PFSK-1 (cell line): ENCODE results near the gene CCDC126.

Source experiments
- FOXP2 ChIP-seq: optimal IDR thresholded peaks from 2 replicates; pipeline ENCODE3; 2011; ENCODE audit warnings: borderline replicate concordance, control low read depth, inconsistent platforms; ENCODE audit not compliant: insufficient read depth; ENCODE audit errors: extremely low read length, extremely low read depth
- POLR2AphosphoS5 ChIP-seq: IDR thresholded peaks from 2 replicates; pipeline ENCODE4 v1.6.1; 2012; ENCODE audit warnings: low read depth, mild to moderate bottlenecking, control low read depth, low read length, moderate library complexity
- REST ChIP-seq, 2 experiments: IDR thresholded peaks; 2 replicates each; pipeline versions ENCODE4 v1.6.1 to v1.8.0; 2011 to 2012; ENCODE audit warnings: low read depth in 2 of 2, low read length in 2 of 2, control low read depth in 1 of 2, inconsistent platforms in 1 of 2, mild to moderate bottlenecking in 1 of 2, moderate library complexity in 1 of 2; ENCODE audit not compliant: insufficient read depth in 1 of 2
- SIN3A ChIP-seq: IDR thresholded peaks from 2 replicates; pipeline ENCODE4 v1.6.1; 2012; ENCODE audit warnings: mild to moderate bottlenecking, low read length, moderate library complexity, borderline replicate concordance; ENCODE audit not compliant: insufficient read depth
- TAF1 ChIP-seq: IDR thresholded peaks from 2 replicates; pipeline ENCODE4 v1.6.1; 2012; ENCODE audit warnings: low read length, control low read depth, borderline replicate concordance; ENCODE audit not compliant: insufficient read depth

Gene CCDC126

GRCh38 chr7:23603632-23604295 is 6.6 kb downstream of the CCDC126 start:
- no peak for TF ChIP-seq REST (IDR thresholded peaks at IDR 0.05; ENCODE audit: insufficient read depth in 1 of 2, low read depth in 2 of 2, low read length in 2 of 2)
- TF ChIP-seq FOXP2 = no peak

- TF ChIP-seq TAF1 (no peak), REST (IDR thresholded peaks at IDR 0.05; ENCODE audit: insufficient read depth in 1 of 2, low read depth in 2 of 2, low read length in 2 of 2) (no peak), SIN3A (no peak), FOXP2 (no peak), POLR2AphosphoS5 (no peak)
These were observed 7.1 kb downstream of the CCDC126 start for GRCh38 chr7:23604296-23604640.

GRCh38 chr7:23607130-23607529 is 9.9 kb downstream of the CCDC126 start:
- TF ChIP-seq TAF1 = no peak
- no peak for TF ChIP-seq REST (IDR thresholded peaks at IDR 0.05; ENCODE audit: insufficient read depth in 1 of 2, low read depth in 2 of 2, low read length in 2 of 2)
- no peak for TF ChIP-seq SIN3A
- TF ChIP-seq POLR2AphosphoS5 = no peak
- no peak for TF ChIP-seq FOXP2

GRCh38 chr7:23607866-23608265 is 10.7 kb downstream of the CCDC126 start:
- no peak for TF ChIP-seq SIN3A
- TF ChIP-seq TAF1 = no peak
- TF ChIP-seq POLR2AphosphoS5 = no peak
- no peak for TF ChIP-seq FOXP2
- no peak for TF ChIP-seq REST (IDR thresholded peaks at IDR 0.05; ENCODE audit: insufficient read depth in 1 of 2, low read depth in 2 of 2, low read length in 2 of 2)

- TF ChIP-seq POLR2AphosphoS5 (no peak), SIN3A (no peak), FOXP2 (no peak), REST (IDR thresholded peaks at IDR 0.05; ENCODE audit: insufficient read depth in 1 of 2, low read depth in 2 of 2, low read length in 2 of 2) (no peak), TAF1 (no peak)
These were observed 18.1 kb downstream of the CCDC126 start for GRCh38 chr7:23615331-23615730.
